VCaP (cell line): ENCODE measurements around the gene C6orf120.

ENCODE experiments used
- H3K27ac ChIP-seq: fragments of 450-650 bp; 2 replicates; pipeline ENCODE4 v1.5.1; 2017
- TF ChIP-seq, protein P1 (sequence below): fragments of 450-650 bp; conservative IDR thresholded peaks from 2 replicates; pipeline ENCODE4 v1.5.1; 2017; ENCODE audit warnings: mild to moderate bottlenecking, moderate library complexity

The C6orf120 gene

DNA sequence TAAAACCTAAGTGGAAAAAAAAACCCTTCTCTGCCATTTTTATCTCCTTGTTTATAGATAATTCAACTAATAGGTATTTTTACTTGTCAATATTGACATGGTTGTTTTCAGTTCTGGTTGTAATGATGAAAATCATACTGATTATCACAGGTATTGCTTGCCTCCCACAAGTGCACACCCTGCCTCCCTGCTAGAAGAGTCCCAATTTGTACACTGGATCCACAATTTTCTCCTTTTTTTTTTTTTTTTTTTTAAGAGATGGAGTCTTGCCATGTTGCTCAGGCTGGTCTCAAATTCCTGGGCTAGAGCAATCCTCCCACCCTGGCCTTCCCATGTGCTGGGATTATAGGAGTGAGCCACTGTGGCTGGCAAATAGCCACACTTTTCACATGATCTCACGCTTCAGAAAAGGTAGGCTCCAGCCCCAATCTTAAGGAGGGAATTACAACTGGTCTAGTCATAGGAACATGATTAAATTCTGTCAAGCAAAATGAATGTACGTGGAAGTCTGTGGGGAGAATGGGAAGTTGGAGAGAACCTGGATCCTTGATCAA, 37.1 kb downstream of the C6orf120 start:
- TF ChIP-seq, protein P1, sequence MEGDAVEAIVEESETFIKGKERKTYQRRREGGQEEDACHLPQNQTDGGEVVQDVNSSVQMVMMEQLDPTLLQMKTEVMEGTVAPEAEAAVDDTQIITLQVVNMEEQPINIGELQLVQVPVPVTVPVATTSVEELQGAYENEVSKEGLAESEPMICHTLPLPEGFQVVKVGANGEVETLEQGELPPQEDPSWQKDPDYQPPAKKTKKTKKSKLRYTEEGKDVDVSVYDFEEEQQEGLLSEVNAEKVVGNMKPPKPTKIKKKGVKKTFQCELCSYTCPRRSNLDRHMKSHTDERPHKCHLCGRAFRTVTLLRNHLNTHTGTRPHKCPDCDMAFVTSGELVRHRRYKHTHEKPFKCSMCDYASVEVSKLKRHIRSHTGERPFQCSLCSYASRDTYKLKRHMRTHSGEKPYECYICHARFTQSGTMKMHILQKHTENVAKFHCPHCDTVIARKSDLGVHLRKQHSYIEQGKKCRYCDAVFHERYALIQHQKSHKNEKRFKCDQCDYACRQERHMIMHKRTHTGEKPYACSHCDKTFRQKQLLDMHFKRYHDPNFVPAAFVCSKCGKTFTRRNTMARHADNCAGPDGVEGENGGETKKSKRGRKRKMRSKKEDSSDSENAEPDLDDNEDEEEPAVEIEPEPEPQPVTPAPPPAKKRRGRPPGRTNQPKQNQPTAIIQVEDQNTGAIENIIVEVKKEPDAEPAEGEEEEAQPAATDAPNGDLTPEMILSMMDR, result no peak
- H3K27ac ChIP-seq, result no peak overlapping the region

DNA sequence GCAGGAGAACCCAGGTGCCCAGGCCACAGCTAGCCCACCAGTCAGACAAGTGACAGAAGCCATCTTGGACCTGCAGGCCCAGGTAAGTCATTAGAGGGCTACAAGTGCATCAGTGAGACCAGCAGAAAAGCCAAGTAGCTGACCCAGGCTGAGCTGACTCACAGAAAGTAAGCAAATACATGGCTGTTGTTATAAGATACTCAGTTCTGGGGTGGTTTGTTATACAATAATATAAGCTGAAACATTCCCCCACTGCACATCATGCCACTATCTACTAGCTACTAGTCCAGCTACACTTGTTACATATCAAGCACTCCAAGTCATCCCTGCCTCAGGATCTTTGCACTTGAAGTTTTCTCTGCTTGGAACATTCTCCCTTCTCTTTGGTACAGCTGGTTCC, 39.4 kb downstream of the C6orf120 start:
- H3K27ac ChIP-seq, result peak overlapping the region; percentile 43
- TF ChIP-seq, protein P1, result no peak

DNA sequence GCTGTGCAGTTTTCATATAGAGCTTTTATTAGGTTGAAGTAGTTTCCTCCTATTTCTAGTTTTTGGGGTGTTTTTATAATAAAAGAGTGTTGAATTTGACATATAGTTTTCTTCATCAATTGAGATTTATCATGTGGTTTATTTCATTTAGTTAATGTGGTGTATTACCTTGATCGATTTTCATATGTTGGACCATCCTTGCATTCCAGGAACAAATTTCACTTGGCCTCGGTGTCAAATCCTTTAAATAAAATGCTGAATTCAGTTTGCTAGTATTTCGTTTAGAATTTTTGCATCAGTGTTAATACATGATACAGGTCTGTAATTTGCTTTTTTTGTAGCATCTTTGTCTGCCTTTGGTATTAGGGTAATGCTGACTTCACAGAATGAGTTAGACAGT, 43.5 kb downstream of the C6orf120 start:
- no peak overlapping the region for H3K27ac ChIP-seq
- TF ChIP-seq, protein P1, result no peak

DNA sequence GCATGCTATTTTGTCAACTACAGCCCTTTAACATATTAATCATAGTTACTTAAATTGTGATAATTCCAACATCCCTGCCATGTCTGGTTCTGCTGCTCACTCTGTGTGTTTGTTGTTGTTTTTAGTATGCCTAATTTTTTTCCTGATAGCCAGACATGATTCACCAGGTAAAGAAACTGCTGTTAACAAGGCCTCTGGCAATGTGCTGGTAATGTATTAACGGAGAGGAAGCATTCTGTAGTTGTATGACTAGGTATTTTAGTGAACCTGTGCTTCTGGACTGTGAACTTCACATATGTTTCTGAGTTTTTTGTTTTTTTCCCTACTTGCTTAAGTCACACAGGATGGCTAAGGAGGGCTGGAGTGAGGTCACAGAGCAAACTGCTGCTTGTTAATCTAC, 44.6 kb downstream of the C6orf120 start:
- TF ChIP-seq, protein P1, result no peak
- no peak overlapping the region for H3K27ac ChIP-seq

DNA sequence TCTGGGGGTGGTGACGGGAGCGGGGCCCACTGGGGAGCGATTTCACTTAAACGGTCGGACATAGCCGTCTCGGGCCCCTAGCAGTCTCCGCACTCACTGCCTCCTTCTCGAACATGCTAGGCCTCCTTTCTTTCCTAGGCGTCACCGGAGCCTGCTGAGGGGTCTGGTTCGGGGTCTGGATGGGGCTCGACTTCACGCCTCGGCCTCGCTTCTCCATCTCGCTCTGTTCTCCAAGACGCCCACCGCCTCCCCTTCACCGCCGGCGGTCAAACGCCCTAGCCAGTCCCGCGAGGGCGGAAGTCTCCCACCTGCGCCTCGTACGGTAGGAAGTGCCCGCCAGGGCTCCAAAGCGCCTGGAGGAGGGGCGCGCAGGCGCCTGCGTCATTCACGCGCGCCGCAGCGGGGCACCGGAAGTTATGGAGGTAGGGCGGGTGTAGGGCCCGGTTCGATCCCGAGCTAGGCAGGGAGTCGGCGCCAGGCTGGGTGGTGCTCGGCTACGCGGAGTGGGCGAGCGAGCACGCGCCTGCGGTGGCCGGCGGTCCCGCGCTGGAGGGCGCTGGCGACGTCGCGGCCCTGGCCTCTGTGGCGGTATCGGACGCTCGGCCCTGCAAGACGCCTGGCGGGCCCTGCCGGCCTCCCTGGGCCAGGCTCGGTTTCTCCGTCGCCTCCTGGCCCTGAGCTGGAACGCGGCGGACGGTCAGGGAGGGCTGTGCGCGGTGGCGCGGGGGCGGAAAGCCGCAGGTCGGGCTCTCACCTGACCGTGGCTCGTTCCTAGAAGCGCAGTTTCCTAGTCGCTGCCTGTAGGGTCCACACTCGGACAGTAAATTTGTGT, 49.5 kb downstream of the C6orf120 start, which contains the start of the genes DYNLT2 and ERMARD:
TSS of gene DYNLT2 (minus strand) at position 331 of the 832 bp plus-strand sequence. CDS start at position 217, 114 bp downstream.
TSS of gene ERMARD (plus strand) at position 381 of the 832 bp plus-strand sequence. CDS start at position 417, 36 bp downstream.
- H3K27ac ChIP-seq, result peak within 1 kb of the TSS; percentile 94
- TF ChIP-seq, protein P1, result no peak

DNA sequence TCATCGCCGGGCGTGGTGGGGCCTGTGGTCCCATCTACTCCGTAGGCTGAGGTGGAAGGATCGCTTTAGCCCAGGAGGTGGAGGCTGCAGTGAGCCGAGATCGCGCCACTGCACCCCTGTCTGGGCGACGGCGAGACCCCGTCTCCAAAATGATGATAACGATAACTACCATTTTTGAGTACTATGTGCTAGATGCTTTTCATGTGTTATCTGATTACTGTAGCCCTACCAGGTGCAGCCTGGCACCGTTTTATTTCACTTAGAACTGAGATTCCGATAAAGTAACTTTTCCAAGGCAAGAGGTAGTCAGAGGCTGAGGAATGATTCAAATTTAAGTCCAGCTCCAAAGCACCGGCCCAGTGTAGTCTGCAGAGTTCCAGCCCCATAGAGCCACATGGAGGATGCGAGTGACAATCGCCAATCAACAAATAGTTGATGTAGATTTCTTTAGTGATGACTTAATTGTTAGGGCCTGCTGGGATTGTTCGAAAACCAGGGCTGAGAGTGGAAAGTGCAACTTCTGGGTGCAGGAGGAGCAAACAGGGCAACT, 50.2 kb downstream of the C6orf120 start:
- peak overlapping the region; percentile 94 for H3K27ac ChIP-seq
- TF ChIP-seq, protein P1, result no peak
